Amniotic epithelial cell (primary cell): Measurements from ENCODE around the gene OTUB2.

ENCODE experiments used
- DNase-seq: peaks from one replicate; pipeline ENCODE4 v3.0.0-alpha.2; 2010; ENCODE audit warnings: low read depth

The OTUB2 gene

GRCh38 chr14:94021416-94022157 is 4.6 kb upstream of the OTUB2 start:
- DNase-seq, result no peak

- DNase-seq, result no peak
These were observed 3.4 kb upstream of the OTUB2 start for GRCh38 chr14:94022532-94023411.

- no peak for DNase-seq
These were observed 1.6 kb upstream of the OTUB2 start for GRCh38 chr14:94024549-94024948.

GRCh38 chr14:94025720-94026119 is 420 bp upstream of the OTUB2 start:
- peak; percentile 31 for DNase-seq

- DNase-seq, result no peak
These were observed 839 bp downstream of the OTUB2 start for GRCh38 chr14:94026889-94027469.

- DNase-seq, result no peak
These were observed 1.7 kb downstream of the OTUB2 start for GRCh38 chr14:94027566-94028449.

GRCh38 chr14:94028450-94028826 is 2.3 kb downstream of the OTUB2 start:
- no peak for DNase-seq

GRCh38 chr14:94029265-94029664 is 3.1 kb downstream of the OTUB2 start:
- no peak for DNase-seq

- no peak for DNase-seq
These were observed 3.6 kb downstream of the OTUB2 start for GRCh38 chr14:94029671-94030203.

- no peak for DNase-seq
These were observed 4.4 kb downstream of the OTUB2 start for GRCh38 chr14:94030571-94030970.

- no peak for DNase-seq
These were observed 5.2 kb downstream of the OTUB2 start for GRCh38 chr14:94031161-94031882.

GRCh38 chr14:94031883-94032279 is 5.7 kb downstream of the OTUB2 start:
- DNase-seq, result no peak

GRCh38 chr14:94034886-94035285 is 8.7 kb downstream of the OTUB2 start:
- no peak for DNase-seq

GRCh38 chr14:94036313-94037167 is 10.4 kb downstream of the OTUB2 start:
- DNase-seq, result peak; percentile 65

GRCh38 chr14:94037954-94038353 is 11.8 kb downstream of the OTUB2 start:
- no peak for DNase-seq

GRCh38 chr14:94038510-94038909 is 12.4 kb downstream of the OTUB2 start:
- no peak for DNase-seq

GRCh38 chr14:94038921-94039629 is 12.9 kb downstream of the OTUB2 start:
- no peak for DNase-seq

- DNase-seq, result no peak
These were observed 14.1 kb downstream of the OTUB2 start for GRCh38 chr14:94040247-94040646.

- DNase-seq, result no peak
These were observed 14.7 kb downstream of the OTUB2 start for GRCh38 chr14:94040796-94041195.
